Activated CD8-positive, alpha-beta T cell treated with anti-CD3 and anti-CD28 coated beads, Interleukin-2, amount 10 ng/mL, durations not matched to agents 7 days and 5 days (primary cell): Measurements from ENCODE around the gene LUZP4. TPM values are rescaled to one million over a fixed set of nuclear protein-coding genes. Genes with fewer than 3 reads are reported as not detected.
A peak's percentile ranks its signal among the peaks of the same experiment; 100 is the strongest.
"Not testable (repeated sequence)": the region's sequence is repeated elsewhere in the genome, so short reads cannot be mapped to it uniquely, and the experiment has no call there.

Experiments used
- ATAC-seq: fragments of 150-1000 bp; cut with Tn5 transposase; one replicate; pipeline ENCODE4 v1.10.0; 2021; ENCODE audit warnings: moderate library complexity
- CTCF ChIA-PET: fragments of 350-600 bp; sonication (Branson Sonifier 250); formaldehyde crosslinking; loops from one replicate; lab custom pipeline; 2021; ENCODE audit warnings: antibody characterized with exemption; lab: Charles Lee
- POLR2A ChIA-PET: fragments of 350-600 bp; sonication (Branson Sonifier 250); formaldehyde crosslinking; loops from one replicate; lab custom pipeline; 2021; ENCODE audit warnings: antibody characterized with exemption; lab: Charles Lee
- DNase-seq: peaks from one replicate; pipeline ENCODE4 v3.0.0-alpha.2; 2020
- H3K27ac Mint-ChIP-seq: one replicate; pipeline ENCODE4 v1.8.0; 2021; ENCODE audit warnings: mild to moderate bottlenecking, mixed read lengths
- H3K27me3 Mint-ChIP-seq: one replicate; pipeline ENCODE4 v1.8.0; 2021; ENCODE audit warnings: low read depth, mixed read lengths
- H3K36me3 Mint-ChIP-seq: one replicate; pipeline ENCODE4 v1.8.0; 2021; ENCODE audit warnings: low read depth, mixed read lengths
- H3K4me1 Mint-ChIP-seq: one replicate; pipeline ENCODE4 v1.8.0; 2021; ENCODE audit warnings: low read depth, mixed read lengths
- H3K4me3 Mint-ChIP-seq: one replicate; pipeline ENCODE4 v1.8.0; 2021; ENCODE audit warnings: mild to moderate bottlenecking, mixed read lengths
- H3K9me3 Mint-ChIP-seq: one replicate; pipeline ENCODE4 v1.8.0; 2022; ENCODE audit warnings: mixed read lengths; ENCODE audit not compliant: insufficient read depth
- total RNA-seq, 2 experiments: library from RNA; stranded (reverse); gene quantifications; one replicate each; pipeline ENCODE4 v1.2.3, GENCODE V29; 2021

The LUZP4 gene
- total RNA-seq, 2 experiments from 2014 or later = not detected

DNA sequence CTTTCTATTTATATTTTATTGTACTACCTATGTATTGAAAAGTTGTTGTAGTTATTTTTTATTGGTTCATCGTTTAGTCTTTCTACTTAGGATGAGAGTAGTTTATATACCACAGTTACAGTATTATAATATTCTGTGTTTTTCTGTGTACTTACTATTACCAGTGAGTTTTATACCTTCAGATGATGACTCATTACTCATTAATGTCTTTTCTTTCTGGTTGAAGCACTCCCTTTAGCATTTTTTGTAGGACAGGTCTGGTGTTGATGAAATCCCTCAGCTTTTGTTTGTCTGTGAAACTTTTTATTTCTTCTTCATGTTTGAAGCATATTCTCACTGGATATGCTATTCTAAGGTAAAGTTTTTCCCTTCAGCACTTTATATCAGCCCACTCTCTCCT is 7.7 kb downstream of the LUZP4 start:
- Mint-ChIP-seq H3K36me3 (no peaks in the 10 kb centered on the region), H3K27ac (no peak overlapping the region), H3K4me1 (no peaks in the 10 kb centered on the region), H3K27me3 (no peaks in the 10 kb centered on the region), H3K4me3 (no peak overlapping the region), H3K9me3 (no peaks in the 10 kb centered on the region)
- POLR2A ChIA-PET = no interaction called here
- CTCF ChIA-PET = no interaction called here
- DNase-seq (no peak), ATAC-seq (no peak)

DNA sequence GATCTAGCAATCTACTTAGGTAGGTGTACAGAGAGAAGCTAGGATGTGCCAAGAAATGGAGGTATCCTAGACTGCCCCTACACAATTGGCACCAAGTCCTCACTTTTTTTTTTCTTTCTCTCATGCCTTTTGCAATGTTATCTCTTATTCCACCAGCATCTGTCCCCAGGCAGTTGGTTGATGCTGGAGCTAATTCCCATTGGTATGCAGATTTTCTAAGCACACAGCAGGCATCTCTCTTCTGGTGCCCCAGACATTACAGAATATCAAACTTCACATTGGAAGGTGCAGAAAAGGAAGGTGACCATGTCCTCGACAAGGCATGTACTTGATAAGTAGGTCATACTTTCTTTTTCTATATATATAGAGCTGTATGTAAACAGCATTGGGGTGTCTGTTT is 21.6 kb downstream of the LUZP4 start:
- H3K36me3 Mint-ChIP-seq = no peaks in the 10 kb centered on the region
- ATAC-seq = no peak
- no peak for DNase-seq
- ChIA-PET POLR2A (no interaction called here), CTCF (no interaction called here)
- no peaks in the 10 kb centered on the region for H3K27me3 Mint-ChIP-seq
- no peaks in the 10 kb centered on the region for H3K9me3 Mint-ChIP-seq
- no peak overlapping the region for H3K4me3 Mint-ChIP-seq
- H3K27ac Mint-ChIP-seq = no peak overlapping the region
- H3K4me1 Mint-ChIP-seq = no peaks in the 10 kb centered on the region

DNA sequence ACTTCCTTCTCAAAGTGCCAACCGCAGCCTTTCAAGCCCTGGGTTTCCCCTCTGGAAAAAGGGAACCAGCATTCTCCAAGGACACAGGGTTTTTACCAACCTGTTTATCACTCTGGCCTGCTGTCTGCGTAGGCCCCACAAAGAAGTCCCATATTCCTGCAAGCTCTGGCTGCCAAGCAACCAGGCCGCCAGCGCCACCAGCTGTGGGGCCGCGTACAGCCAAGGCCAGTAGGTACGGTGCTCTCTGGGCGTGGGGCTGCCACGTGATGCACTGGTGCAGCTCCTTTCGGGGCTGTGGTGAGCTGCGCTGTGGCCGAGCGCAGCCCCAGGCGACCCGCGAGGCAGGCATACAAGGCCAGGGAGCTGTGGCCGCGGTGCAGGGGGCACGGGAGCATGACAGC is 22.1 kb downstream of the LUZP4 start:
- ChIA-PET CTCF (no interaction called here), POLR2A (no interaction called here)
- no peaks in the 10 kb centered on the region for H3K36me3 Mint-ChIP-seq
- no peaks in the 10 kb centered on the region for H3K27me3 Mint-ChIP-seq
- H3K4me3 Mint-ChIP-seq = no peak overlapping the region
- no peaks in the 10 kb centered on the region for H3K9me3 Mint-ChIP-seq
- ATAC-seq (no peak), DNase-seq (no peak)
- no peaks in the 10 kb centered on the region for H3K4me1 Mint-ChIP-seq
- H3K27ac Mint-ChIP-seq = no peak overlapping the region

DNA sequence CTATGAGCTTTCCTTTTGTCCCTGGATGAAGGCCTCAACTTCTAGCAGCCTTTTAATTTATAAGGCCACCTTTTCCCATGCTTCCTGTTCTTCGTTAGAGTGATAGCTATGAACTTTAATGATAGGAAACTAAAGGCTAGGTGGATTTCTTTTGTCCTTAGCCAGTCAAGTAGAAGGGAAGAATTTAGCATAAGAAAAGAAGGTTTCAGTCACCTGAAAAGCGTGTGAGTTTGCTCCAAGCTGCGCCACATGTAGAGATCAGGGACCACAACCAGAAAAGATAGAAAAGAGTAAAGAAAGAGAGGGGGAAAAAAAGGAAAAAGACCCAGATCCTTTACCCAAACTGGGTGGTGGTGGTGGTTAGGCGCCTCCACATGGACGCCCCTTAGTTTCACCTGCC is 28.6 kb downstream of the LUZP4 start:
- ChIA-PET POLR2A (no interaction called here), CTCF (no interaction called here)
- H3K27ac Mint-ChIP-seq = no peak overlapping the region
- H3K4me3 Mint-ChIP-seq = no peak overlapping the region
- DNase-seq = no peak
- H3K27me3 Mint-ChIP-seq = no peaks in the 10 kb centered on the region
- ATAC-seq = no peak
- no peaks in the 10 kb centered on the region for H3K4me1 Mint-ChIP-seq
- no peaks in the 10 kb centered on the region for H3K9me3 Mint-ChIP-seq
- H3K36me3 Mint-ChIP-seq = no peaks in the 10 kb centered on the region

DNA sequence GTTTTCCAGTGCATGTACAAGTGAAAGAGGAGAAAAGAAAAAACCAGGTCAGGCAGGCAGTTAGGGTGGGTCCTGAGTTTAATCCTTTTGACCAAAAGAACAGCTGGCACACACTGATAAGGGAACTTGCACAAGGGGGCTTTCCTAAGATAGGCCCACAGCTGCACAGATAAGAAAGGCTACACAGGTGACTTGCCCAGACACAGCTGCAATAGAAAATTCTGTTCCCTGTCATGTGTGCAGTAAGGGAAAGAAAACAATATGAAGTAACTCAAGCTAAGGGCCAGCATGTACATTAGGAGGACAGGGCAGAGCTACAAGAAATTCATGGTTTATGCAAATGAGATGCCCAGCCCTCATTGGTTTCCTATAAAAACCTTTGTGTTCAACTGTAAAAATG is 32.9 kb downstream of the LUZP4 start:
- H3K4me1 Mint-ChIP-seq = no peaks in the 10 kb centered on the region
- no peak overlapping the region for H3K4me3 Mint-ChIP-seq
- ATAC-seq = no peak
- CTCF ChIA-PET = no interaction called here
- DNase-seq = no peak
- no peaks in the 10 kb centered on the region for H3K9me3 Mint-ChIP-seq
- no peaks in the 10 kb centered on the region for H3K27me3 Mint-ChIP-seq
- H3K27ac Mint-ChIP-seq = no peak overlapping the region
- no peaks in the 10 kb centered on the region for H3K36me3 Mint-ChIP-seq
- POLR2A ChIA-PET = no interaction called here

DNA sequence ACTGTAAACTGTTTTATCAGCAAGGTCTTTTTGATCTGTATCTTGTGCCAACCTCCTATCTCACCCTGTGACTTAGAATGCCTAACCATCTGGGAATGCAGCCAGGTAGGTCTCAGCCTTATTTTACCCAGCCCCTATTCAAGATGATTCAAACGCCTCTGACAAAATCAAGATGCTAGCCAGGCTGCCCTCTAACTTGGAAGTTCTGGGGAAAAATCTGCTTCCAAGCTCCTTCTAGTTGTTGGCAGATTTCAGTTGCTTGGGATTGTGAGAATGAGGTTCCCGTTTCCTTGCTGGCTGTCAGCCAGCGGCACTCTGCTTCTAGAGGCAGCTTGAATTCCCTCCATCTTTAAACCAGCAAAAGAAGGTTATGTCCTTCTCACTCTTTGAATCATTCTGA is 34.7 kb downstream of the LUZP4 start:
- Mint-ChIP-seq H3K27me3 (no peaks in the 10 kb centered on the region), H3K36me3 (no peaks in the 10 kb centered on the region), H3K27ac (no peak overlapping the region), H3K9me3 (no peaks in the 10 kb centered on the region), H3K4me1 (no peaks in the 10 kb centered on the region), H3K4me3 (no peak overlapping the region)
- CTCF ChIA-PET = no interaction called here
- DNase-seq (no peak), ATAC-seq (no peak)
- POLR2A ChIA-PET = no interaction called here

DNA sequence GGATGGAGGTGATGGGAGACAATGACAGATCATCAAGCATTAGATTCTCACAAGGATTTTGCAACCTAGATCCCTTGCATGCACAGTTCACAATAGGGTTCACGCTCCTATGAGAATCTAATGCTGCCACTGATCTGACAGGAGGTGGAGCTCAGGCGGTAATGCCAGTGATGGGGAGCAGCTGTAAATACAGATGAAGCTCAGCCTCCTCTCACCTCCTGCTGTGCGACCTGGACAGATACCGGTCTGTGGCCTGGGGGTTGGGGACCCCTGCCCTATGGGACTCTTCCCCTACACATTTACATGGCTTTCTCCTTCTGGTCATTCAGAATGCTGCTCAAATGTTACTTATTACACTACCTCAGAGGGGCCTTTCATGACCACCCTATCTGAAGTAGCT is 39.8 kb downstream of the LUZP4 start:
- H3K27me3 Mint-ChIP-seq, H3K9me3 Mint-ChIP-seq, H3K27ac Mint-ChIP-seq, H3K4me1 Mint-ChIP-seq, H3K36me3 Mint-ChIP-seq, POLR2A ChIA-PET, DNase-seq, ATAC-seq, H3K4me3 Mint-ChIP-seq: not testable (repeated sequence)
- CTCF ChIA-PET = interaction anchor here (2.8 kb wide), 1 partner anchor 314 kb away, joined by 16 read pairs; no protein-coding TSS in a partner anchor

DNA sequence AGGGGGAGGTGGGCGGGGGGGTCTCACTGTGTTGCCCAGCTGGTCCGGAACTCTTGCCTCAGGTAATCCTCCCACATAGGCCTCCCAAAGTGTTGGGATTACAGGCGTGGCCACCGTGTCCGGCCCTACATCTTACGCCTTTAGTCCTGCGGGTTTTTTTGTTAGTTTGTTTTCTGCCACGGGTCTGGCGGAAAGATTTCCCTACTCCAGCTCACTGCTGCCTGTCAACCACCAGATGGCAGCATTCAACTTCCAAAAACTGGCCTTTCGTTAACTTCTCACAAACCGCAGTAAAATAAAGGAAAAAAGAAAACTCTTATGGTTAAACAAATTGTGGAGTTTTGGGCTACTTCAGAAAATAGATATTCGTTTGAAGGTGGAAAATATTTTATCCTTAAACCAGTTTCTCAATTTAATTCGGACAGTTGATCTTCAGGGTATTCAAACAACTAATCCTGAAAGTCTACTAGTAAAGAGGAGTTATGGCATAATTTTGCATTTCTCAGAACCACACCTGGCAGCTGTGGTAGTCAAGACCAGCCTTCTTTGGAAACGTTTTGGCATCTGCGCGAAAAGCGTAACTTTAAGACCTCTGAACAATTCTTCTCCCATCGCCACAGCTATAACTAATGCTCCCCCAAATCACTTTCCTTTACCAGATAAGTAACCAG is 41.1 kb downstream of the LUZP4 start:
- Mint-ChIP-seq H3K36me3 (no peaks in the 10 kb centered on the region), H3K9me3 (no peaks in the 10 kb centered on the region), H3K27ac (no peak overlapping the region), H3K27me3 (no peaks in the 10 kb centered on the region), H3K4me3 (no peak overlapping the region), H3K4me1 (no peaks in the 10 kb centered on the region)
- ChIA-PET POLR2A (no interaction called here), CTCF (interaction anchor here (1.1 to 2.8 kb wide), 7 partner anchors 14 to 360 kb away, joined by 3 to 16 read pairs (median 4); no protein-coding TSS in a partner anchor)
- ATAC-seq (no peak), DNase-seq (peak; percentile 22)

DNA sequence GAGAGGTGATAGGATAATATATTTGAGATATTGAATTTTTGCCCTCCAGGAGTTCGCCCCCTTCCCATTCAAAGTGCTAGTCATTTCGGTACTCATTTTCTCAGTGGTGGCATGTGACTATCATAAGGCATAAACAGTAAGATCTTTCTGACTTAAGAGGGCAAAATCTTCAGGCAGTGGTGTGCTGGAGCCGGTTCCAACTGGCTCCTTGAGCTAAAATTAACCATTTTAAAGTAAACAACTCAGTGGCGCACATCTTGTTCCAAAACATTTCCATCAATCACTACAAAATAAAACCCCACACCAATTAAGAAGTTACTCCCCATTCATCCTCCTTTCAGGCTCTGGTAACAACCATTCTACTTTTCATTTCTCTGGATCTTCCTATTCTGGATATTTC is 43.3 kb downstream of the LUZP4 start:
- ChIA-PET POLR2A (no interaction called here), CTCF (no interaction called here)
- H3K27ac Mint-ChIP-seq = no peak overlapping the region
- no peaks in the 10 kb centered on the region for H3K9me3 Mint-ChIP-seq
- H3K4me3 Mint-ChIP-seq = no peak overlapping the region
- DNase-seq (no peak), ATAC-seq (no peak)
- H3K36me3 Mint-ChIP-seq = no peaks in the 10 kb centered on the region
- H3K27me3 Mint-ChIP-seq = no peaks in the 10 kb centered on the region
- H3K4me1 Mint-ChIP-seq = no peaks in the 10 kb centered on the region

DNA sequence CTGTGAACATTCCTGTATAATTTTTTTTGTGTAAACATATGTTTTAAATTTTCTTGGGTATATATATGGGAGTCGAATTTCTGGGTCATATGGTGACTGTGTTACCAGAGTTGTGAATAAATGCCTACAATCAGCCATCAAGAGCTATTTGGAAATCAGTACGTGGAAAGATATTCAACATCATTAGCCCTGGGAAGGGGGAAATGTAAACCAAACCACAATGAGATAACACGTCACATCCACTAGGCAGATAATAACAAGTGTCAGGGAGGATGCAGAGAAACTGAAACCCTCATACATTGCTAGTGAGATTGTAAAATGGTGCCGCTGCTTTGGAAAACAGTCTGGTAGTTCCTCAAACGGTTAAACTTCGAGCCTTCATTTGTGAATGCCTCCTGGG is 43.9 kb downstream of the LUZP4 start:
- DNase-seq = no peak
- Mint-ChIP-seq H3K27ac (no peak overlapping the region), H3K4me1 (no peaks in the 10 kb centered on the region), H3K9me3 (no peaks in the 10 kb centered on the region), H3K36me3 (no peaks in the 10 kb centered on the region), H3K4me3 (no peak overlapping the region), H3K27me3 (no peaks in the 10 kb centered on the region)
- ChIA-PET CTCF (no interaction called here), POLR2A (no interaction called here)
- ATAC-seq = no peak

DNA sequence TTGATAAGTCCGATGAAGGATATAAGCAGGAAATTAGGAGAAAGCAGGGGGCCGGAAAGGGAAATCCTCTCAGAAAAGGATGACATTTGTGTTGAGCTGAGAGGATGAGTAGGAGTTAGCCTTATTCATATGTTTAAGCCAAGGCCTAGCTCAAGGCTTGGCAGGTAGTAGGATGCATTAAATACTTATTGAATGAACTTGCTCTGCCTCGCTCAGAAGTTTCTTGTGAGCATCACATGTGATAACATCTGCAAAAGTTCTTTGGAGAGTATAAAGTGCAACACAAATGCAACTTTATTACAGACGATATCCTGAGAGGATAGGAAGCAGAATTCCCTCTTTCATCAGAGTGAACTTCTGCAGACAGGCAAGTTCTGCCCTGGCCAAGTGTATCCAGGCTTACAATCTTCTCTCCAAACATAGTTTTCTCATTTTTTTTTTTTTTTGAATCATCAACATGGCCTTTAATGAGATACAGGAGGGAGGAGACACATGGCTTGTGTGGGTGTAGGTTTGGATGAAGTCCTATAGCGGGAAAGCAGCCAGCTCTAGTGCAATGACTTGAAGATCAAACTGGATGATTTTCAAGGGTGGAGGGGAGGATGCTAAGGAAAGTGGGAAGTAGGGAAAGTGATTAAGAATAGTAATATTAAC is 48.1 kb downstream of the LUZP4 start:
- no peaks in the 10 kb centered on the region for H3K27me3 Mint-ChIP-seq
- POLR2A ChIA-PET = no interaction called here
- H3K27ac Mint-ChIP-seq = no peak overlapping the region
- no peak for DNase-seq
- H3K4me3 Mint-ChIP-seq = no peak overlapping the region
- ATAC-seq = no peak
- CTCF ChIA-PET = no interaction called here
- no peaks in the 10 kb centered on the region for H3K4me1 Mint-ChIP-seq
- no peaks in the 10 kb centered on the region for H3K36me3 Mint-ChIP-seq
- no peaks in the 10 kb centered on the region for H3K9me3 Mint-ChIP-seq

DNA sequence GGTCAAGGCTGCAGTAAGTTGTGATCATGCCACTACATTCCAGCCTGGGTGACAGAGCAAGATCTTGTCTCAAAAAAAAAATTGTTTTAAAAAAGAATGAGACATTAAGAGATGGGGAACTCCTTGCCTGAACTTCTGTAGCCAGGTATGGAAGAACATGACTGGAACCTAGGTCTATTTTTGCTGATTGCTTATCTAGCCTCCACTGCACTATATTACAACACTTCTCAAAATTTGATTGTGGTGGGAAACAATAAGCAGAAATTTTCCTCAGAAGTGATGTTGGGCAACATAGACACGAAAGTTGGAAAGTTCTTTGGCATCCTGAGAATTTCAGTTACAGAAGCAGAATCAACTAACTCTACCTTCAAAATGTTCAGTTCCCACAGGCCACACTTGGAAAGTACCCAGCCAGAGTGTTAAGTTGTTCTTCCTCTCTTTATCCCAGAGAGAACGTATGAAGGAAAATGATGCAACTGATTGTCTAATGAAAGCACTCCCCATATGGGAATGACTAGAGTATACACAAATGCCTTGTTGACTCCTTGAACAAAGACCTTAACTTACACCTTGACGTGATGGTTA is 50.0 kb downstream of the LUZP4 start:
- DNase-seq (no peak), ATAC-seq (no peak)
- Mint-ChIP-seq H3K27me3 (no peaks in the 10 kb centered on the region), H3K27ac (no peak overlapping the region), H3K9me3 (no peaks in the 10 kb centered on the region), H3K4me1 (no peaks in the 10 kb centered on the region), H3K36me3 (no peaks in the 10 kb centered on the region), H3K4me3 (no peak overlapping the region)
- POLR2A ChIA-PET = no interaction called here
- CTCF ChIA-PET = no interaction called here
